HEK293 (cell line): ENCODE data around the gene AP1B1.

ENCODE experiments used
- CTCF ChIA-PET: fragments of 350-600 bp; formaldehyde crosslinking; extraction: SDS; loops from one replicate; lab custom pipeline; 2021; ENCODE audit warnings: antibody characterized with exemption; lab: Yijun Ruan, JAX
- POLR2A ChIA-PET: fragments of 300-600 bp; formaldehyde crosslinking; extraction: SDS; loops from one replicate; lab custom pipeline; 2020; ENCODE audit warnings: antibody characterized with exemption, inconsistent platforms; lab: Yijun Ruan, JAX
- H3K27ac ChIP-seq: fragments of 200-500 bp; sonication (Bioruptor generic); 2 replicates; pipeline ENCODE4 v1.5.1; 2014; ENCODE audit warnings: low read depth, low read length, control low read depth, inconsistent platforms; ENCODE audit errors: extremely low read depth
- H3K36me3 ChIP-seq, 2 experiments: fragments of 200-500 bp in 1 of 2; sonication (Bioruptor generic) in 1 of 2; 1 replicate in 1 of 2; 2 replicates in 1 of 2; pipeline ENCODE4 v1.5.1; 2014 to 2017; ENCODE audit warnings: inconsistent platforms in 2 of 2, low read length in 2 of 2; ENCODE audit not compliant: control insufficient read depth in 2 of 2, insufficient read depth in 1 of 2
- H3K4me1 ChIP-seq: fragments of 200-500 bp; sonication (Bioruptor generic); 2 replicates; pipeline ENCODE4 v1.5.1; 2014; ENCODE audit warnings: mild to moderate bottlenecking, low read length, inconsistent platforms; ENCODE audit not compliant: control insufficient read depth, insufficient read depth
- H3K4me3 ChIP-seq: 2 replicates; pipeline ENCODE4 v1.5.1; 2011; ENCODE audit warnings: low read depth, mild to moderate bottlenecking, control low read depth, low read length, moderate library complexity
- H3K9me3 ChIP-seq: fragments of 200-500 bp; sonication (Bioruptor generic); 2 replicates; pipeline ENCODE4 v1.5.1; 2014; ENCODE audit warnings: low read depth, low read length, inconsistent platforms; ENCODE audit not compliant: control insufficient read depth, insufficient read depth
- BCL6B ChIP-seq: fragments of 450-650 bp; formaldehyde crosslinking; IDR thresholded peaks from 2 replicates; pipeline ENCODE4 v1.5.1; 2017; ENCODE audit warnings: missing biosample characterization, missing genetic modification characterization
- GLIS1 ChIP-seq: fragments of 450-650 bp; formaldehyde crosslinking; IDR thresholded peaks from 2 replicates; pipeline ENCODE4 v1.5.1; 2016; ENCODE audit warnings: missing biosample characterization, missing genetic modification characterization
- IKZF3 ChIP-seq: fragments of 450-650 bp; IDR thresholded peaks from 2 replicates; pipeline ENCODE4 v1.5.0; 2018; ENCODE audit warnings: missing biosample characterization, mild to moderate bottlenecking, missing genetic modification characterization, moderate library complexity
- MEIS1 ChIP-seq: sonication (generic); formaldehyde crosslinking; IDR thresholded peaks from 2 replicates; pipeline ENCODE4 v1.8.1; 2022; ENCODE audit warnings: missing genetic modification reagents, mild to moderate bottlenecking, borderline replicate concordance
- SCRT2 ChIP-seq: fragments of 450-650 bp; formaldehyde crosslinking; IDR thresholded peaks from 2 replicates; pipeline ENCODE4 v1.5.1; 2016; ENCODE audit warnings: missing biosample characterization, missing genetic modification characterization
- ZBTB11 ChIP-seq: fragments of 450-650 bp; formaldehyde crosslinking; conservative IDR thresholded peaks from 2 replicates; pipeline ENCODE4 v1.5.1; 2016; ENCODE audit warnings: low read depth, missing biosample characterization, missing genetic modification characterization
- ZBTB20 ChIP-seq: fragments of 450-650 bp; formaldehyde crosslinking; IDR thresholded peaks from 2 replicates; pipeline ENCODE4 v1.5.1; 2016; ENCODE audit warnings: missing biosample characterization, missing genetic modification characterization
- ZBTB21 ChIP-seq: fragments of 450-650 bp; formaldehyde crosslinking; IDR thresholded peaks from 2 replicates; pipeline ENCODE4 v1.5.1; 2017; ENCODE audit warnings: missing biosample characterization, missing genetic modification characterization
- ZEB2 ChIP-seq: fragments of 450-650 bp; formaldehyde crosslinking; IDR thresholded peaks from 2 replicates; pipeline ENCODE4 v1.5.1; 2016; ENCODE audit warnings: missing biosample characterization, missing genetic modification characterization
- ZFP69B ChIP-seq: fragments of 450-650 bp; formaldehyde crosslinking; IDR thresholded peaks from 2 replicates; pipeline ENCODE4 v1.5.1; 2016; ENCODE audit warnings: missing biosample characterization, missing genetic modification characterization
- ZIC2 ChIP-seq: fragments of 450-650 bp; formaldehyde crosslinking; IDR thresholded peaks from 2 replicates; pipeline ENCODE4 v1.5.1; 2016; ENCODE audit warnings: missing biosample characterization, missing genetic modification characterization
- ZNF19 ChIP-seq: fragments of 450-650 bp; formaldehyde crosslinking; IDR thresholded peaks from 2 replicates; pipeline ENCODE4; 2016; ENCODE audit warnings: missing biosample characterization, missing genetic modification characterization, low read depth
- ZNF23 ChIP-seq: fragments of 450-650 bp; formaldehyde crosslinking; IDR thresholded peaks from 2 replicates; pipeline ENCODE4 v1.5.1; 2016; ENCODE audit warnings: missing biosample characterization, missing genetic modification characterization, borderline replicate concordance
- ZNF302 ChIP-seq: fragments of 450-650 bp; formaldehyde crosslinking; IDR thresholded peaks from 2 replicates; pipeline ENCODE4 v1.5.1; 2016; ENCODE audit warnings: missing biosample characterization, missing genetic modification characterization, low read depth
- ZNF335 ChIP-seq: fragments of 450-650 bp; formaldehyde crosslinking; conservative IDR thresholded peaks from 2 replicates; pipeline ENCODE4 v1.5.1; 2016; ENCODE audit warnings: missing biosample characterization, missing genetic modification characterization
- ZNF394 ChIP-seq: fragments of 450-650 bp; formaldehyde crosslinking; IDR thresholded peaks from 2 replicates; pipeline ENCODE4 v1.5.1; 2016; ENCODE audit warnings: missing biosample characterization, missing genetic modification characterization, mild to moderate bottlenecking, moderate library complexity, borderline replicate concordance
- ZNF558 ChIP-seq: fragments of 450-650 bp; formaldehyde crosslinking; IDR thresholded peaks from 2 replicates; pipeline ENCODE4 v1.5.1; 2016; ENCODE audit warnings: missing biosample characterization, missing genetic modification characterization
- ZNF654 ChIP-seq: fragments of 450-650 bp; formaldehyde crosslinking; IDR thresholded peaks from 2 replicates; pipeline ENCODE4 v1.5.1; 2016; ENCODE audit warnings: low read depth, missing biosample characterization, missing genetic modification characterization
- ZSCAN16 ChIP-seq: fragments of 450-650 bp; formaldehyde crosslinking; IDR thresholded peaks from 2 replicates; pipeline ENCODE4 v1.5.1; 2016; ENCODE audit warnings: missing biosample characterization, missing genetic modification characterization
- ZSCAN23 ChIP-seq: fragments of 450-650 bp; formaldehyde crosslinking; IDR thresholded peaks from 2 replicates; pipeline ENCODE4 v1.5.1; 2016; ENCODE audit warnings: missing biosample characterization, missing genetic modification characterization
- TF ChIP-seq, protein P1 (sequence below): fragments of 450-650 bp; formaldehyde crosslinking; IDR thresholded peaks from 2 replicates; pipeline ENCODE4 v1.5.1; 2017; ENCODE audit warnings: missing biosample characterization, mild to moderate bottlenecking, missing genetic modification characterization, moderate library complexity
- TF ChIP-seq, protein P2 (sequence below): fragments of 450-650 bp; formaldehyde crosslinking; IDR thresholded peaks from 2 replicates; pipeline ENCODE4 v1.5.1; 2016; ENCODE audit warnings: missing biosample characterization, missing genetic modification characterization, borderline replicate concordance
- TF ChIP-seq, protein P3 (sequence below): fragments of 450-650 bp; formaldehyde crosslinking; IDR thresholded peaks from 2 replicates; pipeline ENCODE4 v1.5.0; 2017; ENCODE audit warnings: missing biosample characterization, missing genetic modification characterization, borderline replicate concordance
- TF ChIP-seq, protein P4 (sequence below): fragments of 450-650 bp; formaldehyde crosslinking; IDR thresholded peaks from 2 replicates; pipeline ENCODE4 v1.5.1; 2016; ENCODE audit warnings: missing biosample characterization, missing genetic modification characterization

The AP1B1 gene

GRCh38 chr22:29344137-29344536, 44.2 kb downstream of the AP1B1 start:
- ChIA-PET POLR2A (interaction anchor here (0.6 to 1.7 kb wide), 4 partner anchors 10 to 128 kb away, joined by 3 to 13 read pairs (median 8); partner anchors contain the start of gene AP1B1), CTCF (interaction anchor here (0.6 to 0.7 kb wide), 2 partner anchors 15 to 1356 kb away, joined by 3 to 4 read pairs; no protein-coding TSS in a partner anchor)
- Histone ChIP-seq H3K4me1 (peaks cover 15% of the 10 kb centered on the region), H3K4me3 (no peak overlapping the region), H3K9me3 (no peaks in the 10 kb centered on the region), H3K36me3 (peaks cover 14 to 87% of the 10 kb centered on the region in 2 experiments), H3K27ac (peak overlapping the region; percentile 60)
- peak; percentile 75 for TF ChIP-seq GLIS1
- TF ChIP-seq ZNF394 (tag by site-specific recombination) = peak; percentile 28; the same call in 1 of the 2 replicates
- TF ChIP-seq, protein P1, sequence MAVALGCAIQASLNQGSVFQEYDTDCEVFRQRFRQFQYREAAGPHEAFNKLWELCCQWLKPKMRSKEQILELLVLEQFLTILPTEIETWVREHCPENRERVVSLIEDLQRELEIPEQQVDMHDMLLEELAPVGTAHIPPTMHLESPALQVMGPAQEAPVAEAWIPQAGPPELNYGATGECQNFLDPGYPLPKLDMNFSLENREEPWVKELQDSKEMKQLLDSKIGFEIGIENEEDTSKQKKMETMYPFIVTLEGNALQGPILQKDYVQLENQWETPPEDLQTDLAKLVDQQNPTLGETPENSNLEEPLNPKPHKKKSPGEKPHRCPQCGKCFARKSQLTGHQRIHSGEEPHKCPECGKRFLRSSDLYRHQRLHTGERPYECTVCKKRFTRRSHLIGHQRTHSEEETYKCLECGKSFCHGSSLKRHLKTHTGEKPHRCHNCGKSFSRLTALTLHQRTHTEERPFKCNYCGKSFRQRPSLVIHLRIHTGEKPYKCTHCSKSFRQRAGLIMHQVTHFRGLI (tag by site-specific recombination) = no peak
- no peak for TF ChIP-seq BCL6B (tag by site-specific recombination)
- TF ChIP-seq ZNF23 (tag by site-specific recombination) = no peak
- peak; percentile 78 for TF ChIP-seq ZIC2
- peak; percentile 60 for TF ChIP-seq ZEB2 (tag by site-specific recombination)
- TF ChIP-seq, protein P2, sequence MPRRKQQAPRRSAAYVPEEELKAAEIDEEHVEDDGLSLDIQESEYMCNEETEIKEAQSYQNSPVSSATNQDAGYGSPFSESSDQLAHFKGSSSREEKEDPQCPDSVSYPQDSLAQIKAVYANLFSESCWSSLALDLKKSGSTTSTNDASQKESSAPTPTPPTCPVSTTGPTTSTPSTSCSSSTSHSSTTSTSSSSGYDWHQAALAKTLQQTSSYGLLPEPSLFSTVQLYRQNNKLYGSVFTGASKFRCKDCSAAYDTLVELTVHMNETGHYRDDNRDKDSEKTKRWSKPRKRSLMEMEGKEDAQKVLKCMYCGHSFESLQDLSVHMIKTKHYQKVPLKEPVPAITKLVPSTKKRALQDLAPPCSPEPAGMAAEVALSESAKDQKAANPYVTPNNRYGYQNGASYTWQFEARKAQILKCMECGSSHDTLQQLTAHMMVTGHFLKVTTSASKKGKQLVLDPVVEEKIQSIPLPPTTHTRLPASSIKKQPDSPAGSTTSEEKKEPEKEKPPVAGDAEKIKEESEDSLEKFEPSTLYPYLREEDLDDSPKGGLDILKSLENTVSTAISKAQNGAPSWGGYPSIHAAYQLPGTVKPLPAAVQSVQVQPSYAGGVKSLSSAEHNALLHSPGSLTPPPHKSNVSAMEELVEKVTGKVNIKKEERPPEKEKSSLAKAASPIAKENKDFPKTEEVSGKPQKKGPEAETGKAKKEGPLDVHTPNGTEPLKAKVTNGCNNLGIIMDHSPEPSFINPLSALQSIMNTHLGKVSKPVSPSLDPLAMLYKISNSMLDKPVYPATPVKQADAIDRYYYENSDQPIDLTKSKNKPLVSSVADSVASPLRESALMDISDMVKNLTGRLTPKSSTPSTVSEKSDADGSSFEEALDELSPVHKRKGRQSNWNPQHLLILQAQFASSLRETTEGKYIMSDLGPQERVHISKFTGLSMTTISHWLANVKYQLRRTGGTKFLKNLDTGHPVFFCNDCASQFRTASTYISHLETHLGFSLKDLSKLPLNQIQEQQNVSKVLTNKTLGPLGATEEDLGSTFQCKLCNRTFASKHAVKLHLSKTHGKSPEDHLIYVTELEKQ (tag by site-specific recombination) = peak; percentile 63; the same call in 1 of the 2 replicates
- no peak for TF ChIP-seq ZNF19 (tag by site-specific recombination)
- TF ChIP-seq, protein P3, sequence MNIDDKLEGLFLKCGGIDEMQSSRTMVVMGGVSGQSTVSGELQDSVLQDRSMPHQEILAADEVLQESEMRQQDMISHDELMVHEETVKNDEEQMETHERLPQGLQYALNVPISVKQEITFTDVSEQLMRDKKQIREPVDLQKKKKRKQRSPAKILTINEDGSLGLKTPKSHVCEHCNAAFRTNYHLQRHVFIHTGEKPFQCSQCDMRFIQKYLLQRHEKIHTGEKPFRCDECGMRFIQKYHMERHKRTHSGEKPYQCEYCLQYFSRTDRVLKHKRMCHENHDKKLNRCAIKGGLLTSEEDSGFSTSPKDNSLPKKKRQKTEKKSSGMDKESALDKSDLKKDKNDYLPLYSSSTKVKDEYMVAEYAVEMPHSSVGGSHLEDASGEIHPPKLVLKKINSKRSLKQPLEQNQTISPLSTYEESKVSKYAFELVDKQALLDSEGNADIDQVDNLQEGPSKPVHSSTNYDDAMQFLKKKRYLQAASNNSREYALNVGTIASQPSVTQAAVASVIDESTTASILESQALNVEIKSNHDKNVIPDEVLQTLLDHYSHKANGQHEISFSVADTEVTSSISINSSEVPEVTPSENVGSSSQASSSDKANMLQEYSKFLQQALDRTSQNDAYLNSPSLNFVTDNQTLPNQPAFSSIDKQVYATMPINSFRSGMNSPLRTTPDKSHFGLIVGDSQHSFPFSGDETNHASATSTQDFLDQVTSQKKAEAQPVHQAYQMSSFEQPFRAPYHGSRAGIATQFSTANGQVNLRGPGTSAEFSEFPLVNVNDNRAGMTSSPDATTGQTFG (tag by site-specific recombination) = no peak
- no peak for TF ChIP-seq ZNF654 (tag by site-specific recombination)
- TF ChIP-seq SCRT2 (tag by site-specific recombination) = no peak
- no peak for TF ChIP-seq ZNF302
- peak; percentile 52; the same call in 1 of the 2 replicates for TF ChIP-seq ZBTB20 (tag by site-specific recombination)
- TF ChIP-seq ZNF558 (tag by site-specific recombination) = 0 out of 2 replicates have a peak, but pooled peaks have one; percentile 30
- TF ChIP-seq ZFP69B (tag by site-specific recombination) = peak; percentile 45; the same call in 1 of the 2 replicates
- 0 out of 2 replicates have a peak, but pooled peaks have one; percentile 24 for TF ChIP-seq ZSCAN23 (tag by site-specific recombination)
- no peak; the same call in 1 of the 2 replicates for TF ChIP-seq ZNF335 (tag by site-specific recombination)
- TF ChIP-seq, protein P4, sequence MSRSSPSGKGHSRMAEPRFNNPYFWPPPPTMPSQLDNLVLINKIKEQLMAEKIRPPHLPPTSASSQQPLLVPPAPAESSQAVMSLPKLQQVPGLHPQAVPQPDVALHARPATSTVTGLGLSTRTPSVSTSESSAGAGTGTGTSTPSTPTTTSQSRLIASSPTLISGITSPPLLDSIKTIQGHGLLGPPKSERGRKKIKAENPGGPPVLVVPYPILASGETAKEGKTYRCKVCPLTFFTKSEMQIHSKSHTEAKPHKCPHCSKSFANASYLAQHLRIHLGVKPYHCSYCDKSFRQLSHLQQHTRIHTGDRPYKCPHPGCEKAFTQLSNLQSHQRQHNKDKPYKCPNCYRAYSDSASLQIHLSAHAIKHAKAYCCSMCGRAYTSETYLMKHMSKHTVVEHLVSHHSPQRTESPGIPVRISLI (tag by site-specific recombination) = peak; percentile 99
- 0 out of 2 replicates have a peak, but pooled peaks have one; percentile 20 for TF ChIP-seq ZBTB21 (tag by site-specific recombination)
- 0 out of 2 replicates have a peak, but pooled peaks have one; percentile 3 for TF ChIP-seq ZSCAN16 (tag by site-specific recombination)
- TF ChIP-seq ZBTB11 = no peak
- TF ChIP-seq IKZF3 = peak; percentile 48; the same call in 1 of the 2 replicates
- no peak for TF ChIP-seq MEIS1 (CRISPR knock-in tag)
